Activated CD4-positive, alpha-beta memory T cell treated with anti-CD3 and anti-CD28 coated beads, Interleukin-2, amount 10 ng/mL, durations not matched to agents 7 days and 5 days (primary cell): ENCODE data around the gene TTC28. TPM values are rescaled to one million over a fixed set of nuclear protein-coding genes. Genes with fewer than 3 reads are reported as not detected.

Experiments
- CTCF ChIA-PET: fragments of 350-600 bp; sonication (Branson Sonifier 250); formaldehyde crosslinking; loops from one replicate; lab custom pipeline; 2021; ENCODE audit warnings: antibody characterized with exemption, inconsistent platforms; lab: Charles Lee
- POLR2A ChIA-PET: fragments of 350-600 bp; sonication (Branson Sonifier 250); formaldehyde crosslinking; loops from one replicate; lab custom pipeline; 2021; ENCODE audit warnings: antibody characterized with exemption; lab: Charles Lee
- DNase-seq: peaks from one replicate; pipeline ENCODE4 v3.0.0-alpha.2; 2020
- H3K27ac Mint-ChIP-seq: one replicate; pipeline ENCODE4 v1.8.0; 2021; ENCODE audit warnings: mild to moderate bottlenecking, mixed read lengths
- H3K27me3 Mint-ChIP-seq: one replicate; pipeline ENCODE4 v1.8.0; 2021; ENCODE audit warnings: mixed read lengths
- H3K36me3 Mint-ChIP-seq: one replicate; pipeline ENCODE4 v1.8.0; 2021; ENCODE audit warnings: low read depth, mixed read lengths
- H3K4me1 Mint-ChIP-seq: one replicate; pipeline ENCODE4 v1.8.0; 2021; ENCODE audit warnings: mixed read lengths
- H3K4me3 Mint-ChIP-seq: one replicate; pipeline ENCODE4 v1.8.0; 2021; ENCODE audit warnings: mild to moderate bottlenecking, mixed read lengths
- H3K9me3 Mint-ChIP-seq: one replicate; pipeline ENCODE4 v1.8.0; 2021; ENCODE audit warnings: mixed read lengths
- total RNA-seq, 2 experiments: library from RNA; stranded (reverse); gene quantifications; one replicate each; pipeline ENCODE4 v1.2.3, GENCODE V29; 2021

The TTC28 gene
- total RNA-seq, 2 experiments from 2014 or later = 0.93 to 1.4 TPM

GRCh38 chr22:28118957-28119631, 560.5 kb downstream of the TTC28 start:
- ChIA-PET CTCF (no interaction called here), POLR2A (no interaction called here)
- H3K4me3 Mint-ChIP-seq = no peak overlapping the region
- H3K27me3 Mint-ChIP-seq = peaks cover 4% of the 10 kb centered on the region
- H3K9me3 Mint-ChIP-seq = no peaks in the 10 kb centered on the region
- no peaks in the 10 kb centered on the region for H3K36me3 Mint-ChIP-seq
- no peak overlapping the region for H3K27ac Mint-ChIP-seq
- DNase-seq = no peak
- no peaks in the 10 kb centered on the region for H3K4me1 Mint-ChIP-seq

DNA sequence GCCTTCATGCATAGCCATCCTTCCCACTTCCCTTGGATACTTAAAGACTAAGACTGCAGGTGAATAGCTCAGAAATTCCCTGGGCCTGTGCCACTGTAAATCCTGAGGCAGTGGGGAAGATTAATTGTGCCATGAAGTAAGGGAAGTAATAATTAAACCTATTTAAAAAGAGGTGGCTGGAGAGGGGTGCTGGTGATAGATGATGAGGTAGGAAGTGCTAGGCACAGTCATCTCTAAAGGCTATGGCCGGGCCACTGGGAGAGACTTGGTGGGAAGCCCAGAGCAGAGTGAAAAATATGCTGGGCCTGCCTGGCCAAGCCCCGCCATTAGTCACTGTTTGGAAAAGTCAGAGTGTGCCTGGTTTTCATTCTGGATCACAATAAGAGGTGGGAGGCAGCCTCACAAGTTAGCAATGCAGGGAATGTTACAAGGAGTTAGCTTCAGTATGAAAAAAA, 563.4 kb downstream of the TTC28 start:
- H3K36me3 Mint-ChIP-seq = no peaks in the 10 kb centered on the region
- ChIA-PET POLR2A (no interaction called here), CTCF (no interaction called here)
- DNase-seq = no peak
- no peak overlapping the region for H3K27ac Mint-ChIP-seq
- H3K4me3 Mint-ChIP-seq = no peak overlapping the region
- H3K27me3 Mint-ChIP-seq = peaks cover 4% of the 10 kb centered on the region
- no peaks in the 10 kb centered on the region for H3K9me3 Mint-ChIP-seq
- H3K4me1 Mint-ChIP-seq = no peaks in the 10 kb centered on the region

GRCh38 chr22:28115426-28115825, 564.2 kb downstream of the TTC28 start:
- POLR2A ChIA-PET = no interaction called here
- no peaks in the 10 kb centered on the region for H3K9me3 Mint-ChIP-seq
- CTCF ChIA-PET = no interaction called here

DNA sequence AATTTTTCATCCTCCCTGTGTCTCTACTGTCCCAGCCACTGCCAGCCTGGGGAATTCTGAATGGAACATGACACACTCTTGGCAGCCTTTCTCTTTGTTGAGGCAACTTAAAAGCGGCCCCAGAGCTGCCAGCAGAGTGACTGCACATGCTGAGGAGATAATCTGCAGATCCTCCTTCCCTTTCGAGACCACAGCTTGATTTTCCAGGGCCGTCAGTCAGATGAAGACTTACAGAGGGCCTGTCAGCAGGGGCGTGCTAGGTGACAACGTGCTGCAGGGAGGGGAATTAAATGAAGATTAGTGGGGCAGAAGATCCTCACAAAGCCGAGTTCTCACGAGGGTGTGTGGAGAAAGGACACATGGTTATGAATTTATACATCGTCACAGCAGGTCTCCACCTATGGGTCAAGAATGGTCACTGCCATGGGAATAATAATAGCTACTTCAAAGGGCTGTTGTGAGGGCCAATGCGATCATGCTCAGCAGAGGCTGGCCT, 567.0 kb downstream of the TTC28 start:
- CTCF ChIA-PET = interaction anchor here (1.8 kb wide), 1 partner anchor 61 kb away, joined by 4 read pairs; no protein-coding TSS in a partner anchor
- H3K4me3 Mint-ChIP-seq = no peak overlapping the region
- POLR2A ChIA-PET = no interaction called here
- H3K27me3 Mint-ChIP-seq = peaks cover 3% of the 10 kb centered on the region
- H3K36me3 Mint-ChIP-seq = no peaks in the 10 kb centered on the region
- no peak for DNase-seq
- no peaks in the 10 kb centered on the region for H3K9me3 Mint-ChIP-seq
- H3K27ac Mint-ChIP-seq = no peak overlapping the region
- no peaks in the 10 kb centered on the region for H3K4me1 Mint-ChIP-seq

More at GRCh38 chr22:28115426-28115825, 564.2 kb downstream of the TTC28 start:
- DNase-seq = no peak
- H3K27me3 Mint-ChIP-seq = peaks cover 3% of the 10 kb centered on the region
- no peak overlapping the region for H3K27ac Mint-ChIP-seq
- H3K36me3 Mint-ChIP-seq = no peaks in the 10 kb centered on the region
- H3K4me1 Mint-ChIP-seq = no peaks in the 10 kb centered on the region
- no peak overlapping the region for H3K4me3 Mint-ChIP-seq

DNA sequence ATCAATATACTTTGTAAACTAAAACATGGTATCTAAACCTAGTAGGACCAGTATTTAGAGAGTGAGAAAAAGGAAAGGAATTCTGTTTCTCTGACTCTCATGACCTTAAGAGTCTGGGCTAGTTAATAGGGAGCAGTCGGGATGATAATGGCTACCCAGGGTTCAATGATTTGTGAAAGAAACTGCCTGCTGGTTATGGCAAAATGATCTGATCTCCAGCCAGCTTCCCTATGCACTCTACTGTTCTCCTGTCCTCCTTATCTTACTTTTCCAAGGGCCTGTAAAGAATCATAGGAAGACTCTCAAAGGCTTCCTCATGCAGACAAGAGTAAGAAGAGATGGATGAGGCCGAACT, 567.5 kb downstream of the TTC28 start:
- H3K9me3 Mint-ChIP-seq = no peaks in the 10 kb centered on the region
- H3K27ac Mint-ChIP-seq = no peak overlapping the region
- ChIA-PET CTCF (interaction anchor here (1.8 kb wide), 1 partner anchor 61 kb away, joined by 4 read pairs; no protein-coding TSS in a partner anchor), POLR2A (no interaction called here)
- no peak overlapping the region for H3K4me3 Mint-ChIP-seq
- no peaks in the 10 kb centered on the region for H3K4me1 Mint-ChIP-seq
- no peak for DNase-seq
- peaks cover 3% of the 10 kb centered on the region for H3K27me3 Mint-ChIP-seq
- H3K36me3 Mint-ChIP-seq = no peaks in the 10 kb centered on the region

GRCh38 chr22:28111501-28112189, 568.0 kb downstream of the TTC28 start:
- Mint-ChIP-seq H3K4me3 (no peak overlapping the region), H3K9me3 (no peaks in the 10 kb centered on the region), H3K27ac (no peak overlapping the region), H3K27me3 (peaks cover 3% of the 10 kb centered on the region), H3K36me3 (no peaks in the 10 kb centered on the region), H3K4me1 (no peaks in the 10 kb centered on the region)
- ChIA-PET CTCF (no interaction called here), POLR2A (no interaction called here)
- DNase-seq = no peak

DNA sequence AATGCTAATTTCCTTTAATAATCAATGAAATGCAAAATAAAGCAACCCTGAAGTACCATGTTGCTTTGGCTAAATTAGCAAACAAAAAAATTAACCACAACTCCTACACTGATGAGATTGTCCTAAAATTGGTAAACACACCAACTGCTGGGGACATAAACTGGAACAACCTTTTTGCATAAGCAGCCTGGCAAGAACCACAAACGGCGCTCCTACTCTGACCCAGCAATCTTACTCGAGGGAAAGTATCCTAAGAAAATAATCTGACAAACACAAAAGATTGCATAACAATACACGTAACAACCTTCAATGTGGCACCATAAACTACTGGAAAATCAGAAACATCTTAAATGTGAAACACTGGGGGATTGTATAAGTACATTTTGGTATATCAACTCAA, 570.8 kb downstream of the TTC28 start:
- CTCF ChIA-PET = no interaction called here
- Mint-ChIP-seq H3K4me3 (no peak overlapping the region), H3K9me3 (no peaks in the 10 kb centered on the region), H3K27me3 (peaks cover 3% of the 10 kb centered on the region), H3K36me3 (no peaks in the 10 kb centered on the region), H3K4me1 (no peaks in the 10 kb centered on the region), H3K27ac (no peak overlapping the region)
- no peak for DNase-seq
- POLR2A ChIA-PET = no interaction called here

- POLR2A ChIA-PET = interaction anchor here (0.6 kb wide), 1 partner anchor 143 kb away, joined by 3 read pairs; no protein-coding TSS in a partner anchor
- Mint-ChIP-seq H3K27me3 (peaks cover 3% of the 10 kb centered on the region), H3K4me1 (no peaks in the 10 kb centered on the region), H3K36me3 (no peaks in the 10 kb centered on the region), H3K27ac (no peak overlapping the region), H3K4me3 (no peak overlapping the region), H3K9me3 (no peaks in the 10 kb centered on the region)
- CTCF ChIA-PET = no interaction called here
- no peak for DNase-seq
These were observed 573.0 kb downstream of the TTC28 start for GRCh38 chr22:28106617-28107016.

DNA sequence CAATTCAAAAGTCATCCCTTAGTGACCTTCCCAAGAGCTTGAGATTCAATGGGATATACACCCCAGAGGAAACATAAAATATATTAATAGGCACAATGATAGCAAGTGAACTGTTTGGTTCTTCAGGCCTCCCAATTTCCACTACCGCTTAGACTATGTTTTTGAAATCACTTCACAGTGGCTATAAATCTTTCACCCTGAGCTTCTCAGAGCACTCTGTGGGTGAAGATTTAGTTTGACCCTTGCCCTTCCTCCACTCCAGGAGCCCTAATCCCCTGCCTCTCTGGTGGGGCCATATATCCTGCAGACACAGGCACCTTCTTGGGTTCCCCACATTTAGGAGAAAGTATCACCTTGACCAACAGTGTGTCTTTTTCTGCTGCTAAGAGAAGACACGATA, 573.7 kb downstream of the TTC28 start:
- Mint-ChIP-seq H3K4me3 (no peak overlapping the region), H3K27ac (no peak overlapping the region), H3K27me3 (peaks cover 3% of the 10 kb centered on the region), H3K36me3 (no peaks in the 10 kb centered on the region), H3K9me3 (no peaks in the 10 kb centered on the region), H3K4me1 (no peaks in the 10 kb centered on the region)
- POLR2A ChIA-PET = no interaction called here
- CTCF ChIA-PET = no interaction called here
- no peak for DNase-seq

DNA sequence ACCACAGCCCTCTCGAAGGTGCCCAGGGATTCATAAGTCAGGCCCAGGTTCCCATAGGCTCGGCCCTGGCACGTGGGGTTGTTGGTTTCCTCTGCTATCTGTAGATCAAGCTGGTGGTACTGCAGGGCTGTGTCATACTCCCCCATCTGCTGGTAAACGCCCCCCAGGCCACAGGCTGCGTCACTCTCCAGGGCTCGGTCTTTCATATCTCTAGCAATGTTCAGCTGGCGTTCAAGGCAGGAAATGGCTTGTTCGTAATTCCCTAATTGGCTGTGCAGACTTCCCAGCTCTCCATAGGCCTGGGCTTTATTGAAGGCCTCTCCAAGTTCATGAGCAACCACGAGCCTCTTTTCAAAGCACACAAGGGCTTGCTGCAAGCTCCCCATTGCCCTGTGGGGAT, 574.2 kb downstream of the TTC28 start:
- H3K27ac Mint-ChIP-seq = no peak overlapping the region
- no peak for DNase-seq
- no peaks in the 10 kb centered on the region for H3K36me3 Mint-ChIP-seq
- H3K4me1 Mint-ChIP-seq = no peaks in the 10 kb centered on the region
- H3K9me3 Mint-ChIP-seq = no peaks in the 10 kb centered on the region
- ChIA-PET CTCF (no interaction called here), POLR2A (no interaction called here)
- H3K27me3 Mint-ChIP-seq = peaks cover 3% of the 10 kb centered on the region
- H3K4me3 Mint-ChIP-seq = no peak overlapping the region

DNA sequence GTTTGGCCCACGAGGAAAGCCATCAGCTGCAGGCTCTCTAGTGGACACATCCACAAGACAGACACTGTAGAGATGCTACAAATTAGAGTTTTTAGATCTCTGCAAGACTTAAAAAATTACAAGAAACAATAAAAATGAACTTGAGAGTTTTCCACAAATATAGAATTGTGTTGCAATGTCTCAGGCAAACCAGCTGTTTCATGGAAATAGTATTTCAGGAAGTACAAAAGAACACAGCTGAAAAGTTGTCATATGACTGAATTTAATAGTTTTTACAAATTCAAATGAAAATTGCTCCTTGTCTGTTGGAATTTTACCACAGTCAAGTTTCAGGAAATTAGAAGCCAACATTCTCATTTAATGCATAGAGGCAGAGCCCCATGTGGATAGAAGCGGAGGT, 576.0 kb downstream of the TTC28 start:
- no peaks in the 10 kb centered on the region for H3K4me1 Mint-ChIP-seq
- H3K9me3 Mint-ChIP-seq = no peaks in the 10 kb centered on the region
- H3K36me3 Mint-ChIP-seq = no peaks in the 10 kb centered on the region
- CTCF ChIA-PET = no interaction called here
- POLR2A ChIA-PET = no interaction called here
- no peaks in the 10 kb centered on the region for H3K27me3 Mint-ChIP-seq
- H3K4me3 Mint-ChIP-seq = no peak overlapping the region
- no peak overlapping the region for H3K27ac Mint-ChIP-seq
- no peak for DNase-seq

- Mint-ChIP-seq H3K4me3 (no peak overlapping the region), H3K27me3 (no peaks in the 10 kb centered on the region), H3K9me3 (no peaks in the 10 kb centered on the region), H3K36me3 (no peaks in the 10 kb centered on the region), H3K27ac (no peak overlapping the region), H3K4me1 (no peaks in the 10 kb centered on the region)
- ChIA-PET CTCF (interaction anchor here (0.6 kb wide), 1 partner anchor 351 kb away, joined by 3 read pairs; no protein-coding TSS in a partner anchor), POLR2A (no interaction called here)
- no peak for DNase-seq
These were observed 577.4 kb downstream of the TTC28 start for GRCh38 chr22:28102151-28102812.

DNA sequence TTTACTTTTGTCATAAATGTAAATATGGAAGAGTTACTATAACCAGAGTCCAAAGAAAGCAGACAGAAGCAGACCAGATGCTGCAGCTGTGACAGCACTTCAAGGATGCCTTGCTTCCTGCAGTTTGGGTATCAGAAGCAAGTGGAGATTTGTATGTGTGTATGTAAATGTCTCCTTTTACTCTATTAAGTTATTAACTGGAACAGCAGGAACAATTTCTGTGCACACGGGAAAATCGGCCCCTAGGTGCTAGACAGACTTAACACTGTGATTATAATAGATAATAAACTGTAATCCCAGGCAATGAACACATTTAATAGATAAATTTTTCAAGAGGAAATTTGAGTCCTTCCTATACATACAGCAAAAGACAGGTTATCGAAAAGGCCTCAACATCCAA, 582.0 kb downstream of the TTC28 start:
- Mint-ChIP-seq H3K4me3 (no peak overlapping the region), H3K27ac (no peak overlapping the region), H3K4me1 (no peaks in the 10 kb centered on the region), H3K36me3 (no peaks in the 10 kb centered on the region), H3K27me3 (peaks cover 3% of the 10 kb centered on the region), H3K9me3 (no peaks in the 10 kb centered on the region)
- ChIA-PET POLR2A (no interaction called here), CTCF (no interaction called here)
- DNase-seq = no peak
